Ectodermal cell (in vitro differentiated cells): Measurements from ENCODE around the gene SH3BP2.

Experiments
- H3K27ac ChIP-seq: 2 replicates; pipeline ENCODE4 v1.7.0; 2013; ENCODE audit warnings: mild to moderate bottlenecking, low read depth, low read length; ENCODE audit not compliant: insufficient read depth, poor library complexity, severe bottlenecking
- H3K27me3 ChIP-seq: 2 replicates; pipeline ENCODE4 v1.7.0; 2013; ENCODE audit warnings: mild to moderate bottlenecking, low read length; ENCODE audit not compliant: insufficient read depth, control insufficient read depth, poor library complexity, severe bottlenecking
- H3K36me3 ChIP-seq: one replicate; pipeline ENCODE4 v1.7.0; 2013; ENCODE audit warnings: low read length; ENCODE audit not compliant: control insufficient read depth, insufficient read depth
- H3K4me1 ChIP-seq: one replicate; pipeline ENCODE4 v1.7.0; 2013; ENCODE audit warnings: low read length; ENCODE audit not compliant: control insufficient read depth, insufficient read depth
- H3K4me3 ChIP-seq: 2 replicates; pipeline ENCODE4 v1.7.0; 2013; ENCODE audit warnings: low read depth, low read length, control low read depth; ENCODE audit not compliant: insufficient read depth
- H3K9me3 ChIP-seq: 2 replicates; pipeline ENCODE4 v1.7.0; 2013; ENCODE audit warnings: mild to moderate bottlenecking, low read length, moderate library complexity; ENCODE audit not compliant: control insufficient read depth
- WGBS, 2 experiments: methylation state at CpG; one replicate each; pipeline ENCODE4 v1.1.7; 2013; ENCODE audit warnings: missing lambda C conversion rate in 2 of 2; 5-methylcytosine and 5-hydroxymethylcytosine counted together

SH3BP2 gene

GRCh38 chr4:2860391-2861348 lies 67.8 kb downstream of the SH3BP2 start:
- Histone ChIP-seq H3K36me3 (no peaks in the 10 kb centered on the region), H3K4me3 (no peak overlapping the region), H3K27ac (peak overlapping the region; percentile 40), H3K4me1 (peaks cover 9% of the 10 kb centered on the region), H3K27me3 (no peaks in the 10 kb centered on the region), H3K9me3 (no peaks in the 10 kb centered on the region)
- 71% methylated on average over 6 of the region's 6 CpGs for WGBS, 2 experiments

DNA sequence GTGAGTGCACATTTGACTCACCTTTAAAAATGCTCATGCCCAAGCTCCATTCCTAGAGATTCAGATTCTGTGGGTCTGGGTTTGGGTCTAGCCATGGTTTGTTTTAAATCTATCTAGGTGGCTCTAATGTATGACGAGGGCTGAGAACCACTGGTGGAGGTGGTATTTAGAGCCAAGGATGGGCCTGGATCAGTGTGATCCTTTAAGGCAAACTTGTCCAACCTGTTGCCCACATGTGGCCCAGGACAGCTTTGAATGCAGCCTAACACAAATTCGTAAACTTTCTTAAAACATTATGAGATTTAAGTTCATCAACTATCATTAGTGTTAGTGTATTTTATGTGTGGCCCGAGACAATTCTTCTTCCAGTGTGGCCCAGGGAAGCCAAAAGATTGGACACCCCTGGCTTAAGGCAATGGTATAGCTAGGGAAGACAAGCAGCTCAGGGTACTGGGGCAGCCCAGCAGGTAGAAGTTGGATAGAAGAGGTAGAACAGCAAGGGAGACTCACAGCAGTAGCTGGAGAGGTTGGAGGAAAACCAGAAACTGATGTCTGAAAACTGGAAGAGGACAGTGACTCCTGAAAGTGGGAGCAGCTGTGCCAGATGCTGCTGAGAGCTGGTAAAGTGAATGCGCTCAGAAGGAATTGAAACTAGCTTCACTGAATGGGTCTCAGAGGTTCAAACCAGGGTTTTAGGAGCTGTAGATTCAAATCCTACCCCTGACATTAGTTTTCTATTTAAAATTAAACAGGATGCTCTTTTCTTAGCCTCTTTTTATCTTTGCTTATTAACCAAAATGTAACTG lies 68.9 kb downstream of the SH3BP2 start:
- Histone ChIP-seq H3K9me3 (no peaks in the 10 kb centered on the region), H3K4me3 (no peak overlapping the region), H3K36me3 (no peaks in the 10 kb centered on the region), H3K27me3 (no peaks in the 10 kb centered on the region), H3K4me1 (peaks cover 9% of the 10 kb centered on the region), H3K27ac (no peak overlapping the region)
- 93 to 98% methylated on average over 3 to 4 of the region's 4 CpGs for WGBS, 2 experiments

GRCh38 chr4:2862528-2862927 lies 69.6 kb downstream of the SH3BP2 start:
- Histone ChIP-seq H3K27ac (no peak overlapping the region), H3K27me3 (no peaks in the 10 kb centered on the region), H3K36me3 (no peaks in the 10 kb centered on the region), H3K4me1 (peaks cover 12% of the 10 kb centered on the region), H3K4me3 (no peak overlapping the region), H3K9me3 (no peaks in the 10 kb centered on the region)
- 63 to 83% methylated on average over 1 of the region's 1 CpG for WGBS, 2 experiments

- H3K4me1 ChIP-seq: peaks cover 24% of the 10 kb centered on the region
- no peaks in the 10 kb centered on the region for H3K36me3 ChIP-seq
- H3K27ac ChIP-seq: no peak overlapping the region
- no peaks in the 10 kb centered on the region for H3K27me3 ChIP-seq
- no peaks in the 10 kb centered on the region for H3K9me3 ChIP-seq
- H3K4me3 ChIP-seq: no peak overlapping the region
Observed at GRCh38 chr4:2863649-2864048, 70.8 kb downstream of the SH3BP2 start.

DNA sequence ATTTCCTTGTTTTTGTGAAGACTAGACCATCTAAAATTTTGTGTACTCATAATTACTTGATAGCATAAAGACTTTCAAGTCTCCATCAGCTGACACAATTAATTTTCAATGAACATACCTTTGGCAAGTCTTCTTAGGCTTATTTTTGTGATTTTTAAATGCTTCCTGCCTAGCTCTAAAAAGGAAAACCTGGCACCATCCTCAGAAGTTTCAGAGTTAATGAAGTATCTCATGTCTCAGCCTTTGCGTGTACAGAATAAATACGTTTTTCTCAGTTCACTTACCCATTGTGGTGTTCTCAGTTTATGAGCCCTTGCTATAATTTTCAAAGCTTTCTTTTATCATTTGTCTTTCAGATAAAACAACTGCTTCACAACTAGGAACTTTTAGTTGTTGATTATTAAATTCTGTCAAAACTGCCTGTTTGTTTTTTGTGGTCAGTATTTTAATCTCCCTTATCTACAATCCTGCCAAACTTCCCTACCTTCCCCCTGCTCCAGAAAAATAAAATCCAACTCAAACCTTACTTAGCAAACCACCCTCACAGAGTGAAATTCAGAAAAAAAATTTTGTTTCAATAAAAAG lies 72.4 kb downstream of the SH3BP2 start:
- Histone ChIP-seq H3K9me3 (no peaks in the 10 kb centered on the region), H3K27me3 (no peaks in the 10 kb centered on the region), H3K36me3 (no peaks in the 10 kb centered on the region), H3K4me3 (no peak overlapping the region), H3K27ac (no peak overlapping the region), H3K4me1 (peaks cover 35% of the 10 kb centered on the region)
- 94 to 98% methylated on average over 2 of the region's 2 CpGs for WGBS, 2 experiments

DNA sequence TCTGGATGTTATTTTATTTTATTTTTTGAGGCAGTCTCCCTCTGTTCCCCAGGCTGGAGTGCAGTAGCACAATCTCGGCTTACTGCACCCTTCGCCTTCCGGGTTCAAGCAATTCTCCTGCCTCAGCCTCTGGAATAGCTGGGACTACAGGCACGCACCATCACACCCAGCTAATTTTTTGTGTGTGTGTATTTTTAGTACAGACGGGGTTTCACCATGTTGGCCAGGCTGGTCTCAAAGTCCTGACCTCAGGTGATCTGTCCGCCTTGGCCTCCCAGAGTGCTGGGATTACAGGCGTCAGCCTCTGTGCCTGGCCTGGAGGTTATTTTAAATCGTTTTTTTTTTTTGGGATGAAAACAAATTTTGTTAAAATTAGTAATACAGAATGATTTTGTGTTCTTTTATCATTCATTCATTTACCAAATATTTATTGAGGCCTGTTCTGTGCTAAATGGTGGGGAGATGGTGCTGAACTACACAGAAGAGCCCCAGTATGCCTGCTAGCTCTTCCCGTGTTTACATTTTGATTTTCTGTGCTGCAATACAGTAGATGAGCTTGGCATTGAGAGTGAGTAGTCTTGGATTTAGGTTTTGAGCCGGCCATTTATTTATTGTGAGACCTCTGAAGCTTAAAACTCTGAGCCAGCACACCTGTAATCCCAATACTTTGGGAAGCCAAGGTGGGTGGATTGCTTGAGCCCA lies 73.4 kb downstream of the SH3BP2 start:
- no peak overlapping the region for H3K27ac ChIP-seq
- 84 to 86% methylated on average over 10 of the region's 10 CpGs for WGBS, 2 experiments

DNA sequence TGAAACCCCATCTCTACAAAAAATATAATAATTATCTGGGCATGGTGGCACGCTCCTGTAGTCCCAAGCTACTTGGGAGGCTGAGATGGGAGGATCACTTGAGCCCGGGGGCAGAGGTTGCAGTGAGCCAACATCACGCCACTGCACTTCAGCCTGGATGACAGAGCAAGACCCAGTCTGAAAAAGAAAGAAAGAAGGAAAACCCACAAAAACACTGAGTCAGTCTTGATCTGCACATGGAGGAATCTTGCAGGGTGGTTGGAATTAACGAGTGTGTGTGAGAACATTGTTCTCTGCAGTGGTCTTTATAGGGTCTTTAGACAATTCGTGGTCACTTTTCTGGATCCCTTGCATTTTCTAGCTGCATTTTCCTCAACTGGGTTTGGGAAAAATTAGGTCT lies 74.0 kb downstream of the SH3BP2 start:
- 88 to 90% methylated on average over 5 of the region's 5 CpGs for WGBS, 2 experiments
- no peaks in the 10 kb centered on the region for H3K27me3 ChIP-seq
- H3K9me3 ChIP-seq: no peaks in the 10 kb centered on the region
- no peaks in the 10 kb centered on the region for H3K36me3 ChIP-seq
- H3K4me3 ChIP-seq: no peak overlapping the region
- H3K4me1 ChIP-seq: peaks cover 27% of the 10 kb centered on the region
- no peak overlapping the region for H3K27ac ChIP-seq

More for the DNA sequence above, 73.4 kb downstream of the SH3BP2 start:
- no peaks in the 10 kb centered on the region for H3K9me3 ChIP-seq
- H3K27me3 ChIP-seq: no peaks in the 10 kb centered on the region
- H3K4me3 ChIP-seq: no peak overlapping the region
- peaks cover 27% of the 10 kb centered on the region for H3K4me1 ChIP-seq
- no peaks in the 10 kb centered on the region for H3K36me3 ChIP-seq

- WGBS, 2 experiments: 53 to 59% methylated on average over 10 of the region's 10 CpGs
- no peaks in the 10 kb centered on the region for H3K27me3 ChIP-seq
- H3K4me3 ChIP-seq: peak overlapping the region; percentile 17
- peaks cover 27% of the 10 kb centered on the region for H3K4me1 ChIP-seq
- H3K36me3 ChIP-seq: no peaks in the 10 kb centered on the region
- no peaks in the 10 kb centered on the region for H3K9me3 ChIP-seq
- H3K27ac ChIP-seq: peak overlapping the region; percentile 80
Observed at GRCh38 chr4:2867758-2868491, 75.0 kb downstream of the SH3BP2 start.

DNA sequence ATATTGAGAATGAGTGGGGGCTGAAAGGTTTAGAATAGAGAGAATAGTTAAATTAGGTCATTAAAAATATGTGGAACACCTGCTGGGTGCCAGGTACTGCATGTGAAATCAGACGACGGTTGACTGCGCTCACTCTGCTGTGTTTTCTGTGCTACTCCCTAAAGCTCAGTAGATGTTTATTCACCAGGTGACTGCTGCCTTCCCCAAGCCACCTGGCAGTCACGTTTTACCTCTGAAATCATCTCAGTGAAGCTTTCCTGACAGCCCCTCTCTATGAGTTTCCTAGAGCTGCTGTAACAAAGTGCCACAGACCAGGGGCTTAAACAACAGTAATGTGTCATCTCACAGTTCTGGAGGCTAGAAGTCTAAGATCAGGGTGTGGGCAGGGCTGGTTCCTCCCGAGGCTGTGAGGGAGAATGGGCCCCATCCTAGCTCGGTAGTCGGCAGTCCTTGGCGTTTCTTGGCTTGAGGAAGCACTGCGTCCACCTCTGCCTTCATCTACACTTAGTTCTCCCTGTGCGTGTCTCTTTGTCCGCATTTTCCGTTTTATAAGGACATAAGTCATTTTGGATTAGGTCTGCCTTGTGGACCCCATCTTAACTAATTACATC lies 76.1 kb downstream of the SH3BP2 start:
- 89 to 90% methylated on average over 12 of the region's 12 CpGs for whole genome bisulfite sequencing, 2 experiments
- H3K27ac ChIP-seq: peak overlapping the region; percentile 80

More for the DNA sequence above, 76.1 kb downstream of the SH3BP2 start:
- peaks cover 27% of the 10 kb centered on the region for H3K4me1 ChIP-seq
- H3K4me3 ChIP-seq: no peak overlapping the region
- no peaks in the 10 kb centered on the region for H3K27me3 ChIP-seq
- no peaks in the 10 kb centered on the region for H3K36me3 ChIP-seq
- no peaks in the 10 kb centered on the region for H3K9me3 ChIP-seq
